Glutamatergic neuron (in vitro differentiated cells): Measurements from ENCODE around the gene NNAT. TPM values are rescaled to one million over a fixed set of nuclear protein-coding genes. Genes with fewer than 3 reads are reported as not detected.
A peak's percentile ranks its signal among the peaks of the same experiment; 100 is the strongest.
"Not testable (repeated sequence)": the region's sequence is repeated elsewhere in the genome, so short reads cannot be mapped to it uniquely, and the experiment has no call there.

ENCODE experiments used
- DNase-seq: peaks from one replicate; pipeline ENCODE4 v3.0.0; 2022
- H3K27ac Mint-ChIP-seq: one replicate; pipeline ENCODE4 v1.8.0; 2020; ENCODE audit warnings: mild to moderate bottlenecking, mixed read lengths, inconsistent platforms; ENCODE audit not compliant: unreplicated experiment
- H3K27me3 Mint-ChIP-seq: one replicate; pipeline ENCODE4 v1.8.0; 2020; ENCODE audit warnings: mild to moderate bottlenecking, moderate library complexity, mixed read lengths, inconsistent platforms; ENCODE audit not compliant: unreplicated experiment
- H3K36me3 Mint-ChIP-seq: one replicate; pipeline ENCODE4 v1.8.0; 2020; ENCODE audit warnings: mild to moderate bottlenecking, mixed read lengths, inconsistent platforms; ENCODE audit not compliant: unreplicated experiment
- H3K4me1 Mint-ChIP-seq: one replicate; pipeline ENCODE4 v1.8.0; 2020; ENCODE audit warnings: mild to moderate bottlenecking, low read depth, mixed read lengths, inconsistent platforms; ENCODE audit not compliant: unreplicated experiment
- H3K4me3 Mint-ChIP-seq: one replicate; pipeline ENCODE4 v1.8.0; 2020; ENCODE audit warnings: mild to moderate bottlenecking, mixed read lengths, inconsistent platforms; ENCODE audit not compliant: unreplicated experiment
- H3K9me3 Mint-ChIP-seq: one replicate; pipeline ENCODE4 v1.8.0; 2020; ENCODE audit warnings: mild to moderate bottlenecking, moderate library complexity, mixed read lengths, inconsistent platforms; ENCODE audit not compliant: unreplicated experiment
- total RNA-seq: library from RNA; stranded (reverse); fragmentation: NEBNext Ultra II Directional; extraction: Animal tissue kit (Norgen Biotek cat#: 25700); gene quantifications from one replicate; pipeline ENCODE4 v1.2.1, GENCODE V29; 2021; ENCODE audit not compliant: unreplicated experiment
- TF ChIP-seq, protein P1 (sequence below): fragments of 200-600 bp; sonication (generic); IDR thresholded peaks from one replicate; pipeline ENCODE4 v1.5.0; 2021; ENCODE audit not compliant: partially characterized antibody, unreplicated experiment

The NNAT gene
- total RNA-seq, 1 donor from 2014 or later = 1,047 TPM

DNA sequence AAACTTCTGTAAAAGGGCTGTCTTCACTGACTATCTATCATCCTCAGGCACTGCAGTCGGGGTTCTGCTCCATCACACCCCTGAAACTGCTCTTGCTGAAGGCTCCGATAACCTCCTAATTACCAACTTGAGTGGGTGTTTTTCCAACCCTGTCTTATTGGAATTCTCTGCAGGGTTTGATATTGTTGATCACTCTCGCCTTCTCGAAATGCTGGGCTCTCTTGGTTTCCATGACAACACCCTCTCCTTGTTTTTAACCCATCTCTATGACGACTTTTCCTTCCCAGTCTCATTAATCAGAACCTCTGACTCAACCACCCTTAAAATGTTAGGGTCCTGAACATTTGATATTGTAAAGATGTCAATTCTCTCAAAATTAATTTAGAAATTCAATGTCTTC, 39.4 kb upstream of the NNAT start:
- peaks cover 7% of the 10 kb centered on the region for H3K9me3 Mint-ChIP-seq
- TF ChIP-seq, protein P1, sequence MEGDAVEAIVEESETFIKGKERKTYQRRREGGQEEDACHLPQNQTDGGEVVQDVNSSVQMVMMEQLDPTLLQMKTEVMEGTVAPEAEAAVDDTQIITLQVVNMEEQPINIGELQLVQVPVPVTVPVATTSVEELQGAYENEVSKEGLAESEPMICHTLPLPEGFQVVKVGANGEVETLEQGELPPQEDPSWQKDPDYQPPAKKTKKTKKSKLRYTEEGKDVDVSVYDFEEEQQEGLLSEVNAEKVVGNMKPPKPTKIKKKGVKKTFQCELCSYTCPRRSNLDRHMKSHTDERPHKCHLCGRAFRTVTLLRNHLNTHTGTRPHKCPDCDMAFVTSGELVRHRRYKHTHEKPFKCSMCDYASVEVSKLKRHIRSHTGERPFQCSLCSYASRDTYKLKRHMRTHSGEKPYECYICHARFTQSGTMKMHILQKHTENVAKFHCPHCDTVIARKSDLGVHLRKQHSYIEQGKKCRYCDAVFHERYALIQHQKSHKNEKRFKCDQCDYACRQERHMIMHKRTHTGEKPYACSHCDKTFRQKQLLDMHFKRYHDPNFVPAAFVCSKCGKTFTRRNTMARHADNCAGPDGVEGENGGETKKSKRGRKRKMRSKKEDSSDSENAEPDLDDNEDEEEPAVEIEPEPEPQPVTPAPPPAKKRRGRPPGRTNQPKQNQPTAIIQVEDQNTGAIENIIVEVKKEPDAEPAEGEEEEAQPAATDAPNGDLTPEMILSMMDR = no peak
- H3K27ac Mint-ChIP-seq = no peak overlapping the region
- H3K27me3 Mint-ChIP-seq = peaks cover 3% of the 10 kb centered on the region
- no peak overlapping the region for H3K4me3 Mint-ChIP-seq
- H3K4me1 Mint-ChIP-seq = peaks cover 11% of the 10 kb centered on the region
- peaks cover 9% of the 10 kb centered on the region for H3K36me3 Mint-ChIP-seq
- no peak for DNase-seq

DNA sequence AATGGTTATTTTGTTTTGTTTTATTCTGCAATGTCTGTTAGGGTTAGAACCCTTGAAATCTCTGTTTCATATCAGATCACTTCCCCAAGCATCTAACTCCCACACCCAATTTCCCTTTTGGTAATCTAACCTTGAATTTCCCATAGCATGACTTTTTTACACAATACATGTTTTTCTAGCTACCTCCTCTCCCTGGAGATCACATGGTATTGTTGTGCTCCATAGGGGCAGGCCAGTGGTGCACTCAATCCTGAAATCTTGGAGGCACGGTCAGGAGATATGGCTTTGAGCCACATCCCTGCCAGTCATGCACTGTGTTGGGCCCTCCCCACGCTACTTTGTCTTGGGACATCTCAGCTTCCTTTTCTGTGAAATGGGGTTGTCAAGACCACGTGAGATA, 36.7 kb upstream of the NNAT start:
- H3K27ac Mint-ChIP-seq = no peak overlapping the region
- TF ChIP-seq, protein P1 = no peak
- DNase-seq = no peak
- peaks cover 3% of the 10 kb centered on the region for H3K27me3 Mint-ChIP-seq
- H3K9me3 Mint-ChIP-seq = peaks cover 7% of the 10 kb centered on the region
- no peak overlapping the region for H3K4me3 Mint-ChIP-seq
- H3K4me1 Mint-ChIP-seq = peaks cover 6% of the 10 kb centered on the region
- peaks cover 5% of the 10 kb centered on the region for H3K36me3 Mint-ChIP-seq

DNA sequence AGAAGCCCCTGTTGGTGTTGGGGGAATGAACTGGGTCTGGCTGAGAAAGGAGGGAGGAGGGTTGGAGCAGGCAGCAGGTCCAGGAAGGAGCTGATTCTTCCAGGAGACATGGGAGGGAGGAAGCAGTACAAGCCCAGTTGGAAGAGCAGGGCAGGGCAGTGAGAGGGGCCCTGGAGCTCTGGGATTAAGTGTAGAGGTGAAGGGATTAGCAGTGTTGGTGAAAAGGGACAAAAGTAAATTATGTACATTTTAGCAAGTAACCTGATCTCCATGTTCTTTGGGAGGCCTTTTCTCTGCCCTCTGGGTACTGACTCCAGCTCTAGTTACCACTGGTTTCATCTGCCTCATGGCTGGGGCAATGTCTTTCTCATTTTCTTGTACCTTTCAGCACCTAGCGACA, 34.8 kb upstream of the NNAT start:
- H3K4me1 Mint-ChIP-seq, H3K9me3 Mint-ChIP-seq, H3K27ac Mint-ChIP-seq, DNase-seq, H3K4me3 Mint-ChIP-seq: not testable (repeated sequence)
- Mint-ChIP-seq H3K36me3 (peaks cover 13% of the 10 kb centered on the region), H3K27me3 (peaks cover 10% of the 10 kb centered on the region)

DNA sequence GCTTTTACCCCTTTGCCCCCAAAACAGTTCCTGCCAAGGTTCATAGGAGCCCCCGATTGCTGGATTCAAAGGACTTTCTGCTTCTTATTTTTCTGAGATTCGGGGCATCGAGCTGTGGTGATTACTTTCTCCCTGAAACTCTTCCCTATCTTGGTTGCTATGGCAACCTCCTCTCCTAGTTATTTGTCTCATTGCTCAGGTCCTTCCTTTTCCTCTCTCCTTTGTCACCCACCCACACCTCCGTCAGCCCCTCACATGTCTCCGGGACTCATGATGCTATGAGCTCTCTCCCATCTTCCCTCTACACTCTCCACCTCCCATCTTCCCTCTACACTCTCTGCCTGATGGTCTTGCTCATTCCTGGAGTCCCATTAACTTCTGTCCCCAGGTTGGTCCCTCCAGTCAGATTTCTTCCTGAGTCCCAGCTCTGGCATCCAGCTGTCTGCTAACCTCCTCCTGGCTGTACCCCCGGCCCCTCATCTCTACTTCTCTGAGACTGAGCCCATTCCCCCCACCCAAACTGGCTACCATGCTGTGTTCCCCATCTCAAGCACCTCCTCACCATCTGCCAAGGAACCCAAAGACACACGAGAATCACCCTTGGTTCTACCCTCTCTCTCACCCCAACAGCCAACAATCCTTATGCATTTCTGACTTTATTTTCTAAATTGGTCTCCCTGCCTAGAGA, 30.2 kb upstream of the NNAT start:
- Mint-ChIP-seq H3K27me3 (peaks cover 13% of the 10 kb centered on the region), H3K36me3 (peaks cover 19% of the 10 kb centered on the region), H3K4me3 (no peak overlapping the region), H3K9me3 (peaks cover 4% of the 10 kb centered on the region), H3K4me1 (no peaks in the 10 kb centered on the region), H3K27ac (peak overlapping the region; percentile 14)
- TF ChIP-seq, protein P1 = no peak
- DNase-seq = no peak

DNA sequence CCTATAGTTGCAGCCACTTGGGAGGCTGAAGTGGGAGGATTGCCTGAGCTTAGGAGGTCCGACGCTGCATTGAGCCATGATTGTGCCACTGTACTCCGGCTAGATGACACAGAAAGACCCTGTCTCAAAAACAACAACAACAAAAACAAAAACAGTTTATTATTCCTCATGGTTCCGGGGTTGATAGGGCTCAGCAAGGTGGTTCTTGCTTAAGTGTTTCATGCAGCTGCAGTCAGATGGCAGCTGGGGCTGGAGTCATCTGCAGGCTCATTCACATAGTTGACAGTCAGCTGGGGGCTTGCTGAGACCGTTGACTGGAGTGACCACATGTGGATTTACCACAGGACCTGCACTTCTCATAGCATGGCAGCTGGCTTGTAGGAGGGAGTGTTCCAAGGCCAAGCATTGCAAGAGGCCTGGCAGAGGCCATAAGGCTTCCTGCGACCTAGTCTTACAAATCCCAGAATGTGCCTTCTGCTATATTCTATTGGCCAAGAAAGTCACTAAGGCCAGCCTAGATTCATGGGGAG, 28.9 kb upstream of the NNAT start:
- TF ChIP-seq, protein P1 = no peak
- H3K4me3 Mint-ChIP-seq = no peak overlapping the region
- no peak overlapping the region for H3K27ac Mint-ChIP-seq
- H3K4me1 Mint-ChIP-seq = peaks cover 2% of the 10 kb centered on the region
- peaks cover 5% of the 10 kb centered on the region for H3K9me3 Mint-ChIP-seq
- DNase-seq = no peak
- peaks cover 13% of the 10 kb centered on the region for H3K27me3 Mint-ChIP-seq
- peaks cover 19% of the 10 kb centered on the region for H3K36me3 Mint-ChIP-seq
